GM23248 (cell line): Measurements from ENCODE around the gene PRMT5. TPM values are rescaled to one million over a fixed set of nuclear protein-coding genes. Genes with fewer than 3 reads are reported as not detected.

Experiments used
- DNase-seq: peaks from one replicate; pipeline ENCODE4 v3.0.0-alpha.2; 2015
- H2AFZ ChIP-seq: fragments of 200-600 bp; sonication (generic); 2 replicates; pipeline ENCODE4 v1.6.1; 2016; ENCODE audit warnings: antibody characterized with exemption
- H3F3A ChIP-seq: fragments of 200-600 bp; sonication (generic); 2 replicates; pipeline ENCODE4 v1.6.1; 2016; ENCODE audit warnings: mild to moderate bottlenecking, antibody characterized with exemption, mixed run types; ENCODE audit not compliant: insufficient read depth
- H3K27ac ChIP-seq: fragments of 200-600 bp; sonication (generic); 2 replicates; pipeline ENCODE4 v1.5.1; 2016; ENCODE audit warnings: mild to moderate bottlenecking
- H3K27me3 ChIP-seq: fragments of 200-600 bp; sonication (generic); replicated peaks from 2 replicates; pipeline ENCODE4 v1.6.1; 2016; ENCODE audit warnings: mild to moderate bottlenecking; ENCODE audit not compliant: insufficient read depth
- H3K36me3 ChIP-seq: fragments of 200-600 bp; sonication (generic); 2 replicates; pipeline ENCODE4 v1.6.1; 2016; ENCODE audit warnings: low read depth, mild to moderate bottlenecking
- H3K4me1 ChIP-seq: fragments of 200-600 bp; sonication (generic); 2 replicates; pipeline ENCODE4 v1.6.1; 2016; ENCODE audit warnings: mild to moderate bottlenecking; ENCODE audit not compliant: insufficient read depth
- H3K4me2 ChIP-seq: fragments of 200-600 bp; sonication (generic); one replicate; pipeline ENCODE4 v1.6.1; 2016; ENCODE audit warnings: mild to moderate bottlenecking; ENCODE audit not compliant: unreplicated experiment
- H3K4me3 ChIP-seq: fragments of 200-600 bp; sonication (generic); 2 replicates; pipeline ENCODE4 v1.5.1; 2016; ENCODE audit warnings: mild to moderate bottlenecking
- H3K79me2 ChIP-seq: fragments of 200-600 bp; sonication (generic); 2 replicates; pipeline ENCODE4 v1.6.1; 2016; ENCODE audit warnings: mild to moderate bottlenecking; ENCODE audit not compliant: insufficient read depth
- H3K9ac ChIP-seq: fragments of 200-600 bp; sonication (generic); 2 replicates; pipeline ENCODE4 v1.6.1; 2016; ENCODE audit warnings: mild to moderate bottlenecking
- H3K9me2 ChIP-seq: fragments of 200-600 bp; sonication (generic); 2 replicates; pipeline ENCODE4 v1.6.1; 2016; ENCODE audit warnings: mixed run types, mild to moderate bottlenecking, moderate library complexity; ENCODE audit not compliant: insufficient read depth
- H3K9me3 ChIP-seq: fragments of 200-600 bp; sonication (generic); one replicate; pipeline ENCODE4 v1.6.1; 2017; ENCODE audit warnings: low read depth
- H4K20me1 ChIP-seq: fragments of 200-600 bp; sonication (generic); 2 replicates; pipeline ENCODE4 v1.6.0; 2016; ENCODE audit not compliant: insufficient read depth
- EZH2 ChIP-seq: fragments of 200-600 bp; sonication (generic); IDR thresholded peaks from 2 replicates; pipeline ENCODE4 v1.6.1; 2018; ENCODE audit warnings: antibody characterized with exemption, mild to moderate bottlenecking; ENCODE audit not compliant: insufficient read depth, poor library complexity, severe bottlenecking
- EZH2phosphoT487 ChIP-seq: fragments of 200-600 bp; sonication (generic); IDR thresholded peaks from 2 replicates; pipeline ENCODE4 v1.6.1; 2018; ENCODE audit warnings: antibody characterized with exemption, moderate library complexity, mild to moderate bottlenecking, low read depth; ENCODE audit not compliant: insufficient read depth
- WGBS, 2 experiments: methylation state at CpG; one replicate each; pipeline ENCODE4 v1.1.6; 2015 to 2017; ENCODE audit warnings: low lambda C conversion rate in 2 of 2, low coverage in 1 of 2; ENCODE audit errors: missing lambda C conversion rate in 2 of 2; 5-methylcytosine and 5-hydroxymethylcytosine counted together
- in situ Hi-C: fragments of 300-500 bp; cut with MboI; formaldehyde crosslinking; loops from 2 replicates; pipeline ENCODE4 v1.15.0; 2020
- polyA plus RNA-seq: library from polyadenylated mRNA; unstranded; fragments of >200 nt; fragmentation: Nextera tagmentation; extraction: Ambion mirVana; gene quantifications from 2 replicates; pipeline ENCODE4 v1.2.1, GENCODE V29; 2016
- total RNA-seq: library from RNA; depleted of rRNA; stranded (reverse); fragments of >200 nt; shearing (Covaris generic); gene quantifications from 2 replicates; pipeline ENCODE4 v1.2.3, GENCODE V29; 2014

The PRMT5 gene
- total and polyA plus RNA-seq, 2 experiments from 2014 or later, result 61.0 to 80.1 TPM

DNA sequence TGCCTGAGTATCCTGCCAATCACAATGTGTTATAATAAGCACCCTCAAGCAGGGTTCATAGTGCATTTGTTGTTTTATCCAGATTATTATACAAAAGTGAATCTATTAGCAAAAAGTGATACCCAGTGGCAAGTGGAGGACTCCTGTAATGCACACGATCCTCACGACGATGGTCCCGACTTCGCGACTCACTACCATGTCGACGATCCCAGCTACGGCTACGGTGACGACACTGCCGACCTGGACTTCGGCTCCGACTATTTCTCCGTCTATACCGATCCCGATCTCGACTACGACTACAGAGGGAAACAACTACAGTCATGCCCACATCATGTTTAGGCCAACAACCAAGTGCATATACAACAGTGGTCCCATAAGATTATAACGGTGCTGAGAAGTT is 23.1 kb downstream of the PRMT5 start:
- H3K9ac ChIP-seq, result no peak overlapping the region
- no peaks in the 10 kb centered on the region for H3K9me2 ChIP-seq
- no peaks in the 10 kb centered on the region for H3K9me3 ChIP-seq
- no peak for DNase-seq
- no peak overlapping the region for H3K4me2 ChIP-seq
- H3K4me1 ChIP-seq, result no peaks in the 10 kb centered on the region
- H4K20me1 ChIP-seq, result no peaks in the 10 kb centered on the region
- in situ Hi-C loops, result no loop called here
- H3K79me2 ChIP-seq, result peaks cover 13% of the 10 kb centered on the region
- no peak for TF ChIP-seq EZH2
- no peak for TF ChIP-seq EZH2phosphoT487
- no peak overlapping the region for H2AFZ ChIP-seq
- no peaks in the 10 kb centered on the region for H3F3A ChIP-seq
- H3K27me3 ChIP-seq, result no peaks in the 10 kb centered on the region
- no peak overlapping the region for H3K27ac ChIP-seq
- WGBS, 2 experiments, result 94% methylated on average over 20 of the region's 20 CpGs
- H3K4me3 ChIP-seq, result no peak overlapping the region
- H3K36me3 ChIP-seq, result peaks cover 48% of the 10 kb centered on the region

DNA sequence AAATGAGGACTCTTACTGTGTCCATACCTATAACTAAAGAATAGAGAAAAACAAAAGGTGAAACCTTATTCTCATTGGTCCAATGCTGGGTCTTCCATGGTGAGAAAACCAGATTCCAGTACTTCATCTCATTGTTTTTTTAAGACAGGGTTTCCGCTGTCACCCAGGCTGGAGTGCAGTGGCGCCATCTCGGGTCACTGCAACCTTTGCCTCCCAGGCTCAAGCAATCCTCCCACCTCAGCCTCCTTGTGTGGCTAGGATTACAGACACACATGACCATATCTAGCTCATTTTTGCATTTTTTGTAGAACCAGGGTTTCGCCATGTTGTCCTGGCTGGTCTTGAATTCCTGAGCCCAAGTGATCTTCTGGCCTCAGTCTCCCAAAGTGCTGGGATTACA is 23.5 kb downstream of the PRMT5 start:
- Histone ChIP-seq H3K79me2 (peaks cover 9% of the 10 kb centered on the region), H3K4me1 (no peaks in the 10 kb centered on the region), H3K4me2 (no peak overlapping the region), H3K9me2 (no peaks in the 10 kb centered on the region), H3K9ac (no peak overlapping the region), H4K20me1 (no peaks in the 10 kb centered on the region), H3K4me3 (no peak overlapping the region), H3F3A (no peaks in the 10 kb centered on the region), H3K27me3 (no peaks in the 10 kb centered on the region), H3K27ac (no peak overlapping the region), H3K9me3 (no peaks in the 10 kb centered on the region), H3K36me3 (peaks cover 48% of the 10 kb centered on the region), H2AFZ (no peak overlapping the region)
- TF ChIP-seq EZH2 (no peak), EZH2phosphoT487 (no peak)
- DNase-seq, result no peak
- in situ Hi-C loops, result no loop called here
- WGBS, 2 experiments, result 91 to 100% methylated on average over 4 of the region's 4 CpGs

DNA sequence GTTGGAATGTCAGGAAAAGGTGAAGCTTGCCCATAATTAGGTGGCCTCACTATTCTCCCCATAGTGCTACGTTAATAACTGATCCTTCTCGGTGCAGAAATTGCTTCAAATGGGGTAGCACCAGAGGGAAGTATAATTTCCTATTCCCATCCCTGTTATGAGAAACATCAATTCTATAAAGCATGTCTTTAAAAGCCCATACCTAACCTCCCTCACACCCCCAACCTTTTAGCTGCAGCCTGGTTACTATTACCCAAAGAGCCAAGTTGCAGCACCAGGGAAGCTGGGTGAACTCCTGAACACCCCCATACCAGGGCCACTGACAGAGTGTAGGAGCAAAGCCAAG is 25.5 kb downstream of the PRMT5 start:
- in situ Hi-C loops, result no loop called here
- Histone ChIP-seq H3K27me3 (no peaks in the 10 kb centered on the region), H3K4me2 (no peak overlapping the region), H3K9ac (no peak overlapping the region), H3K4me3 (no peak overlapping the region), H3K27ac (no peak overlapping the region), H2AFZ (no peak overlapping the region), H3K79me2 (no peaks in the 10 kb centered on the region), H3K9me2 (no peaks in the 10 kb centered on the region), H3K4me1 (peaks cover 14% of the 10 kb centered on the region), H4K20me1 (no peaks in the 10 kb centered on the region), H3K9me3 (no peaks in the 10 kb centered on the region), H3K36me3 (peaks cover 48% of the 10 kb centered on the region), H3F3A (peaks cover 13% of the 10 kb centered on the region)
- TF ChIP-seq EZH2phosphoT487 (no peak), EZH2 (no peak)
- 89 to 90% methylated on average over 2 of the region's 2 CpGs for WGBS, 2 experiments
- no peak for DNase-seq

DNA sequence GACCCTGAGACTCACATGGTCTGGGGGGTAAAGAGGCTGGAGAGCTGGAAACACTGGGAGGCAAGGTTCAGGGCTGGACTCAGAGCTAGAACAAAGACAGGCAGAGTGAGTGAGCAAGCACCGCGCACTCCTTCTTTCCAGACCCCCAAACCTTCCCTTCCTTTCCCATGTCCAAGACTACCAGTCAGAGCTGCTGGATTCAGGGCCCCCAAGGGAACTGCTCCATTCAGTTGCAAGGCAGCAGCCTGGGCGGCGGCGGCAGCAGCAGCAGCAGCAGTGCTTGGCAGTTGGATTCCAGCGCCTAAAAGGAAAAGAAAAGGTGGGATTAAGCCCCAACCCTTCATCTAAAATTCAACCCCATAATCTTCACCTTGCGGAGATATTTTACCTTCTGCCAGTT is 27.4 kb downstream of the PRMT5 start:
- in situ Hi-C loops, result no loop called here

DNA sequence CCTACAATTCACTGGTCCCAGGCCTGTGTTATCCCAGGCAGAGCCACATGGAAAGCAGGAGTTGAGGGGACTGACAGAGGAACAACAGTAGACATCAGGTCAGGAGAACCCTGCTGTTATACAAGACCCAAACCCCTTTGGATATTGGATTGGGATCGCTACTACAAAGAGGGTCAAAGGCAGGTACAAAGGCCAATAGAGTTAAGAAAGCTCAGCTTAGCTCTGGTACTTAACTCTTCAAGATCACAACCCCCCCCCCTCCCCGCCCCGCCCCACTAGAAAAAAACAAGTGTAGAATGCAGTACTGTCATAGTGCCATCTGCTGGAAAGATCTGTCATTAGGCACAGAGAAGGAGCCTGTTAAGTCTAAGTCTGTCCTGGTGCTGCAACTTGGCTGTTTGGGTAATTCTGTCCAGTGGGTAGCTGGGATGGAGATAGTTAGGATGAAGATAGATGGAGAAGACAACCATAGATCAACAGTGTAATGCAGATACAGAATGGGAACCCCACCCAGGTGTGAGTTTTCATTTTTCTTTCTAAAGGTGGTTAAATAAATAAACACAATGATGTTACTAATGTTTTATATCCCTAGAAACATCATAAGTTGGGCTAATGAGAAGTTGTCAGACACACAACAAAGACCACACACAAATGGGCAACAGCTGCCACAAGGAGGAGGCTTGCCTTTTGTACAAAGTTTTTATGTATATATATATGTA is 28.9 kb downstream of the PRMT5 start:
- no peaks in the 10 kb centered on the region for H3K79me2 ChIP-seq
- H3K4me1 ChIP-seq, result peaks cover 23% of the 10 kb centered on the region
- no peak overlapping the region for H3K27ac ChIP-seq
- peaks cover 23% of the 10 kb centered on the region for H3F3A ChIP-seq
- H3K27me3 ChIP-seq, result no peaks in the 10 kb centered on the region
- in situ Hi-C loops, result no loop called here
- no peak overlapping the region for H3K9ac ChIP-seq
- H3K9me2 ChIP-seq, result no peaks in the 10 kb centered on the region
- H3K9me3 ChIP-seq, result no peaks in the 10 kb centered on the region
- WGBS, 2 experiments, result 9 to 17% methylated on average over 2 to 3 of the region's 3 CpGs
- no peak overlapping the region for H3K4me3 ChIP-seq
- H4K20me1 ChIP-seq, result no peaks in the 10 kb centered on the region
- no peak overlapping the region for H2AFZ ChIP-seq
- TF ChIP-seq EZH2 (no peak), EZH2phosphoT487 (no peak)
- DNase-seq, result peak; percentile 78
- no peak overlapping the region for H3K4me2 ChIP-seq
- peaks cover 23% of the 10 kb centered on the region for H3K36me3 ChIP-seq

More for the DNA sequence above, 27.4 kb downstream of the PRMT5 start:
- 94 to 95% methylated on average over 7 of the region's 7 CpGs for WGBS, 2 experiments
- H3K4me1 ChIP-seq, result peaks cover 23% of the 10 kb centered on the region
- no peaks in the 10 kb centered on the region for H3K27me3 ChIP-seq
- H3K36me3 ChIP-seq, result peaks cover 38% of the 10 kb centered on the region
- no peak overlapping the region for H3K27ac ChIP-seq
- H3K9me2 ChIP-seq, result no peaks in the 10 kb centered on the region
- peaks cover 23% of the 10 kb centered on the region for H3F3A ChIP-seq
- no peak overlapping the region for H3K4me3 ChIP-seq
- H3K9me3 ChIP-seq, result no peaks in the 10 kb centered on the region
- DNase-seq, result no peak
- no peak overlapping the region for H2AFZ ChIP-seq
- H3K79me2 ChIP-seq, result no peaks in the 10 kb centered on the region
- H3K9ac ChIP-seq, result no peak overlapping the region
- H4K20me1 ChIP-seq, result no peaks in the 10 kb centered on the region
- no peak for TF ChIP-seq EZH2
- no peak for TF ChIP-seq EZH2phosphoT487
- H3K4me2 ChIP-seq, result no peak overlapping the region
